ENCODE results near the gene TRAF7.

Gene TRAF7

DNA sequence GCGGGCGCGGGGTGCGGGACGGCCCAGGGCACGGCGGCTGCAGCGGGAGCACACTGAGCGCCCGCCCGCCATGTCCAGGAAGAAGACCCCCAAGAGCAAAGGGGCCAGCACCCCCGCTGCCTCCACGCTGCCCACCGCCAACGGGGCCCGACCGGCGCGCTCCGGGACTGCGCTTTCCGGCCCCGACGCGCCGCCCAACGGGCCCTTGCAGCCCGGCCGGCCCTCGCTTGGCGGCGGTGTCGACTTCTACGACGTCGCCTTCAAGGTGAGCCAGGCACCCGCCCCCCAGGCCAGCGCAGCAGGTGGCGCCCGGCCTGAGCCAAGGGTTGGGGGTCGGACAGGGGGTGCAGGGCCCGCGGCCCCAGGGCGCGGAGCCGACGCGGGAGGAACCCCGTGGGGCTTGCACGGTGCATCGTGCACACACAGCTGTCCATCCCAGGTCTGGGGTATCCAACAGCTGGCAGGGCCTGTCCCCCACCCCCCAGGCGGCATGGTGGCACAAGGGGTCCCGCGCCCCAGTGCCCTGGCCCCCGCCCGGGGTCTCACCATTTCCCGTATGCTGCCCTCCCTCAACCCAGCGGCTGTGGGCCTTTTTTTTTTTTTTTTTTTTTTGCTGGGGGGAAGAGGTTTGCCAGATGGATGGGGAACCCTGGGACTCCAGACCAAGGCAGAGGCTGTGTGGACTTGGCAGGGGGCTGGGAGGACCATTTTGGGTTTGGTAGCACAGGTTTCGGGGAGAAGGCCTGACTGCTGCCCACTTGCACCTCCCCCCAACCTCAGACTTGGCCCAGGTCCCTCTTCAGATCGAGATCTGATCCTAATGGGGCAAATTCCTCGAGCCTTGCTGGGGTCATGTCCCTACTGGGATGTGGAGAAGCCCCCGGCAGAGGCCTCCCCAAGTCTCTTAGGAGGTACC lies 6.6 kb upstream of the TRAF7 start:
- DNase-seq: no peak

DNA sequence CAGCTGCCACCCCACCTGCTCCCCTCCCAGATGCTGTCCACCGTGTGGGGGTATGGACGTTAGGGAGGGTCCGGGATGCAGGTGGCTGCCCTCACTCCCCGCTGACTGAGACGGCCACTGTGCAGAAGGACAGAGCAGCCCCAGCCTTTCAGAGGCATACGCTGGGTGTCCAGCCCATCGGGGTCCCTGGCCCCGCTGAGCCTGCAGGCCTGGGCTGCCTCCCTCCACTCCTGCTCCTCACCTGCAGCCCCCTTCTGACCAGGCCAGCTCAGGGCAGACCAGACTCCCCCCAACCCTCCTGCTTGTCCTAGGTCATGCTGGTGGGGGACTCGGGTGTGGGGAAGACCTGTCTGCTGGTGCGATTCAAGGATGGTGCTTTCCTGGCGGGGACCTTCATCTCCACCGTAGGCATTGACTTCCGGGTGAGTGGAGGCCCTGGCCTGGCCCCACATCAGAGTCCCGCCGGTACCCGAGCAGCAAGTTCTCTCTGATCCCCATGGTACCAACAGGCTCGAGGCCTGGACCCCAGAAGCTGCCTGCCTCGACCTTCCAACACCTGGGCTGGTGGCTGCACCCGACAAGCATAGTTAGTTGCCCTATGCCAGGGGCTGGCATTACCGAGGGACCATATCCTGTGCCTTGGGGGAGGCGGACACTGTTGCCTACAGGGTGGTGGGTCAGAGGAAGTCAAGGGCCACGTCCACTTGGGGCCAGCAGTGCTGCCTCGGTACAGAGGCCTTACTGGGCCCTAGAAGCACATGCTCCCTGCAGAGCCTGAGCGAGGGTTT lies 5.8 kb upstream of the TRAF7 start:
- peak; percentile 13 for DNase-seq

DNA sequence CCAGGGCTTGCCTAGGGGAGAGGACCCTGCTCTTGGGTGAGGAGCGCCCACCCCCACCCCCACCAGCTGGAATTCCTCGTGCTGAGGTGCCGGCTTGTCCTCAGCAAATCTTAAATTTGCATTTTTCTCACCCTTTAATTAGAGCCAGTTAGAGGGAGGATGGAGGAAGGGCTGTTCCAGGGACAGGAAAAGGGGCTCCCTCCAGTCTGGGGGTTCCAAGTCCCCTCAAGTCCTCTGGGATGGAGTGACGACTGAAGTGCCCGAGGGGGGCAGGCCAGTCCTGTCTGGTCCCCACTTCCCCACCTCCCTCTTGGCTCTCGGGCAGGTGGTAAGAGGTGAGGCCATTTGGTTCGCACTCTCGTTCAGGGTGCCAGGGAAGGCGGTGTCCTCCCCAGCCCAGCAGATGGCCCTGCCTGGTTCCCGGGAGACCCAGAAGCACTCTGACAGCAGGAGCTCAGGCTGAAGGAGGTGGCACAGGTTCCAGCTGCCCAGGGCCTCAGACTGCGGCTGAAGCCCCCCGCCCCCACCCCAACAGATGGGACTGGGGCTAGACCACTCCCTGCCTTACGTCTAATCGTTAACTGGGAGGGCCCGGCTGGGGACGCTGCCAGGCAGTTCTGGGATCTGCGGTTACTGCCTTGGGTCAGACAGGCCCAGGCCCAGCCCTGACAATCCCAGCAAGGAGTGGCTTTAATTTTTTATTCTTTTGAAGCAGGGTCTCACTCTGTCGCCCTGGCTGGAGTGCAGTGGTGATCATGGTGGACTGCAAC lies 5.0 kb upstream of the TRAF7 start:
- DNase-seq: peak; percentile 87

DNA sequence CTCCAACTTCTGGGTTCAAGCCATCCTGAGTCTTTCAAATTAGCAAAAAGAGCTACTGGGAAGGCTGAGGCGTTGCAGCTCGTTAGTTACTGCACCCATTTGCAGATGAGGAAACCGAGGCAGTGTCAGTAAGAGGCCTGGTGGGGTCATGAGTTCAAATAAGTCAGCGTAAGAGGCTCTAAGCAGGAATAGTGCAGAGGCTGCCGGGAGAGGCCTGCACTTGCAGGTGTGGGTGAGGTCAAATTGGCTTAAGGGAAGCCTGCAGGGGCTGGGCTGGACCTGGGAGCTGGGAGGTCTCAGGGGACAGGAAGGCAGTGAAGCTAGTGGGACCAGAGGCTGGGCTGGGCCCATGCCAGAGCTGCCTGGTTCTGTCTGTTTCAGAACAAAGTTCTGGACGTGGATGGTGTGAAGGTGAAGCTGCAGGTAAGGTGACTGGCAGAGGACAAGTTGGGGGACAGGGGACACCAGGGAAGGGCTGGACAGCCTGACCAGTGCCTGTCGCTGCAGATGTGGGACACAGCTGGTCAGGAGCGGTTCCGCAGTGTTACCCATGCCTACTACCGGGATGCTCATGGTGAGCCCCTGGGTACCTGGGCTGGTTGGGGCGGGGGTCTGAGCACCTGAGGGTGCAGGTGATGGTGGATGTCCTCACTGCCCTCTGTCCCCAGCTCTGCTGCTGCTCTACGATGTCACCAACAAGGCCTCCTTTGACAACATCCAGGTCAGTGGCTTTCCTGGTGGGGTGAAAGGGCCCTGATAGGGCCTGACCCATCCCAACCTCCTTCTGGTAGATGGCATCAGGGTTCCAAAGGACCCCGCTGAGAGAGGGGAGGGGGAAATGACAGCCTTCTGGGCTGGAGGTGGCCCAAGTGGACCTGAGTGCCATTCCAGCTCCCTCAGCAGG lies 4.1 kb upstream of the TRAF7 start:
- DNase-seq: peak; percentile 53

DNA sequence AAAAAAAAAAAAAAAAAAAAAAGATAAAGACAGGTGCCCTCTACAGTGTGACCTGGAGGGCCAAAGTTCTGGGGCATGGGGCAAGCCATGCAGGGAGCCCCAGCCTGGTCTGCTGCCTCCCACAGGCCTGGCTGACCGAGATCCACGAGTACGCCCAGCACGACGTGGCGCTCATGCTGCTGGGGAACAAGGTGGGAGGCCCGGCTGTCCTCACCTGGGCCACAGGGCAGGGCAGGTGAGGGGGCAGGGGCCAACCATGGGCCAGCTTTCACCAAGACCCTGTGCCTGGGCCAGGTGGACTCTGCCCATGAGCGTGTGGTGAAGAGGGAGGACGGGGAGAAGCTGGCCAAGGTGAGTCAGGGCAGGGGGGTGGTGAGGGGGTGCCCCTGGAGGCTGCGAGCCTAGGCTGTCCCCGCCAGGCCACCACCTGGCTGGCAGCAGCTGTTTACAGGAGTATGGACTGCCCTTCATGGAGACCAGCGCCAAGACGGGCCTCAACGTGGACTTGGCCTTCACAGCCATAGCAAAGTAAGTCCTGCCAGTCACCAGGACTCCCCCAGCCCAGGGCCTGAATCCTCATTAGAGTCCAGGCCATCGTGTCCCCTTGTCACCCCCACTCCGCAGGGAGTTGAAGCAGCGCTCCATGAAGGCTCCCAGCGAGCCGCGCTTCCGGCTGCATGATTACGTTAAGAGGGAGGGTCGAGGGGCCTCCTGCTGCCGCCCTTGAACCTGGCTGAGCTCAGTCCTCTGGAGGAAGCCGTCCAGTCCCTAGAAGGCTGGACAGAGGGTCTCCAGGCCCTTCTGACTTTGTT lies 2.7 kb upstream of the TRAF7 start:
- no peak for DNase-seq

DNA sequence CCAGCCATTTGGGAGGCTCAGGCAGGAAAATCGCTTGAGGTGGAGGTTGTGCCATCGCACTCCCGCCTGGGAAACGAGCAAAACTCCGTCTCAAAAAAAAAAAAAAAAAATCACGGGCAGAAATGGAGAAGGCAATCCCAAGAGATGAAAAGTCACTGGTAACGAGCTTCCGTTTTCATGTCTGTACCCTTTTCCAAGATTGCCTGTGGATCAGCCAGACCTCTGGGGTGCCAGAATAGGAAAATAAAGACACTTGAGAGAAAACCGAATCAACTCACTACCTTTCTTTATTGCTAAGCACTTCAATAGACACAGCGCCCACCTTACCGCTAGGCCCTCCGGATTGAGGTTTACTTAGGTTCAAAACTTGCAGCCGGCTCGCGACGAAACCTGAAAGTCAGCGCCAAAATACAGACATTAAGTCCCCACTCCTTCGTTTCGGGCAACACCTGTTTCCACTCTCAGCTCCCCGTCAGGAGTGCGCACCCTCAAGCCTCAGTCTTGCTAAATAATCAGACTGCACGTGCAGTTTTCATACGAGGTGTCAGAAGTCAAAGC lies 970 bp upstream of the TRAF7 start:
- DNase-seq: no peak

DNA sequence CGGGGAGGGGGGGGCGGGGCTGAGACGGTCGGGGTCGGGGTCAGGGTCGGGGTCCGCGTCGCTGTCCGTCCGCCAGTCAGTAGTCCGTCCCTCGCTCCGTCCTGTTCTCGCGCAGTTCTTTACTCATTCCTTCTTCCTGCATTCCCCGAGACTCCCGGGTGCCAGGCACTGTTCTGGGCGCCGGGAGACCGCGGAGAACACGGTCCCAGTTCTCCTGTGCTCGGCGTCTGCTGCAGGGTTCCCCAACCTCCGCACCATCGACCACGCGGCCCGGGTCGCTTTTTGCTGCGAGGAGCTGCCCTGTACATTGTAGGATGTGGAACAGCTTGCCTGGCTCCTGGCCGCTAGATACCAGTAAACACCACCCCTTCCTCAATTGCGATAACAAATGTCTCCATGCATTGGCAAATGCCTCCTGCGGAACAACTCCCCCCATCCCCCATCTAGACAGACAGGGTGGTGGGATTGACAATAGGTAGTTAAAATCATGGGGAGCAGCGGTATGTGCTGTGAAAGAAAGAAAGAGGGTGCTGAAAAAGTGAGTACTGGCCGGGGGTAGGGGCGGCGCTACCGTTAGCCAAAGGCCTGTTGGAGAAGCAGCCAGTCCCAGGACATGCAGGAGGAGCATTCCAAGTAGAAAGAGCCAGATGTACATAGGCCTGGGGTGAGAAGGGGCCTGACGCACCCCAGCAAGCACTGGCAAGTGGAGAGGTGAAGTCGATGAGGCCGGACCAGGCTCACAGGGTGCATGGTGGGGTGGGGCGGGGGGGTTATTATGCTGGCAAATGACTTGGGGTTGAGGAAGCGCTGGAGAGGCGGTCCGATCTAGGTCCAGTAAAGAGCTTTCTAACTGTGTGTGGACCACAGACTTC lies 631 bp downstream of the TRAF7 start:
- no peak for DNase-seq

DNA sequence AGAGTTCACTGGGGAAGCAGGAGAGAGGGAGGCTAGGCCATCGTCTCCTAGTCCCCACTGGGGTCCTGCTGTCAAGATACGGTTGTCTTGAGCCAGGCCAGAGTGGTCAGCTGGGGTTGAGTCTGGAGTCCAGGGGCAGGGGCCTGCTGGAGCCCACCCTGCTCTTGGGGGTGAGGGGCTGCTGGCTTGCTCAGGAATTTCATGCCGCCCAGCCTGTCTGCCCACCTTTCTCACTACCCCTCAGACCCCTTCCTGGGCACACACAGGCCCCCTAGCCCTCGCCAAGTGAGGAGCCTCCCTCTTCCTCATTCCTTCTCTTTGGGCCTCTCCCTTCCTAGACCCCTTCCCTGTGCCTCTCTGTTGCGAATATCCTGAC lies 1.3 kb downstream of the TRAF7 start:
- no peak for DNase-seq

DNA sequence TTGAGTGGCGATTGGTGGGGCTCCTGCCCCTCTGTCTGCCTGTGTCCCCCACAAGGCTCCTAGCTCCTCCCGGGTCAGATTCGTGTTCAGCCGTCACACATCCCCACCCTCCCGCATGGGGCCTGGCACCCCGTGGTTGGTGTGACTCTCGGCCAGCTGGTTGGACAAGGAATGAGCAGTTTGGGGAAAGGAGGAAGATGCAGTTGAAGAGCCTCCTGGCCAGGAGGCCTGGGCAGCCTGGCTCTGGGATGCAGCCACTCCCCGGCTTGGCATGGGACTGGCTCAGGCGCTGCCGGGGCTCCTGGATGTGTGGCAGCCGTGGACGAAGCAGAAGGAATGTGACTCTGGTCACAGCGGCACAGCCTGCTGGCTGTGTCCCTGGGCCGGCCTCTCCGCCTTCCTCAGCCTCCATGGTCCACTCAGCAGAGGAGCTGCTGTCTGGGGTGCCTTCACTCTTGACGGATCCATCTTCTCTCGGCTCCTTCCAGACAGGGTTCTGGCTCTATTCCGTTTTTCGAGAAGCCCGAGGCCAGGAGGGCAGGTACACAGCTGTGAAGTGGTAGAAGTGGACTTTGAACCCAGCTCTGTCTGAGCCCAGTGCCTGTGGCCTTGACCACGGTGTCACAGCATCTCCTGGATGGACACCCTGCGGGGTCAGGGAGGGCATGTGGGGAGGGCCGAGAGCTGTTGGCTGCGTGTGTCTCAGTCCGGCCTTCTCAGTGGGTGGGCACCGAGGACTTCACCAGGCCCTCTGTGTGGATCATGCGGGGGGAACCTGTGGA lies 2.1 kb downstream of the TRAF7 start:
- DNase-seq: no peak

DNA sequence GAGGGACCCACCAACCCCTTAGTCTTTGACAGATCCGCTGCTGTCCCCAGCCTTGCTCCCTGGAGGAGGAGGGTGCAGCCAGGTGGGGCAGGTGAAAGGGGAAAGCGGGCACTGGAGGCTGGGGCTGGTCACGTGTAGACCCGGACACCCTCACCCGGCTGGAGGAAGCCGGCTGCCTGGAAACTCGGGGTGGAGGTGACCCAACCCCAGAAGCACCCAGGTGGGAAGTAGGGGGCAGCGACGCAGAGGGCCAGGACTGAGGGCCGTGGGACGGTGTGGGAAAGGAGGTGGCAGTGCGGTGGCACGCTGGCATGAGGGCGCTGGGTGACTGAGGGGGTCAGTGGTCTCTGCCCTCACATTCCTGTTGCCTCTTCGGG lies 2.7 kb downstream of the TRAF7 start:
- no peak for DNase-seq

DNA sequence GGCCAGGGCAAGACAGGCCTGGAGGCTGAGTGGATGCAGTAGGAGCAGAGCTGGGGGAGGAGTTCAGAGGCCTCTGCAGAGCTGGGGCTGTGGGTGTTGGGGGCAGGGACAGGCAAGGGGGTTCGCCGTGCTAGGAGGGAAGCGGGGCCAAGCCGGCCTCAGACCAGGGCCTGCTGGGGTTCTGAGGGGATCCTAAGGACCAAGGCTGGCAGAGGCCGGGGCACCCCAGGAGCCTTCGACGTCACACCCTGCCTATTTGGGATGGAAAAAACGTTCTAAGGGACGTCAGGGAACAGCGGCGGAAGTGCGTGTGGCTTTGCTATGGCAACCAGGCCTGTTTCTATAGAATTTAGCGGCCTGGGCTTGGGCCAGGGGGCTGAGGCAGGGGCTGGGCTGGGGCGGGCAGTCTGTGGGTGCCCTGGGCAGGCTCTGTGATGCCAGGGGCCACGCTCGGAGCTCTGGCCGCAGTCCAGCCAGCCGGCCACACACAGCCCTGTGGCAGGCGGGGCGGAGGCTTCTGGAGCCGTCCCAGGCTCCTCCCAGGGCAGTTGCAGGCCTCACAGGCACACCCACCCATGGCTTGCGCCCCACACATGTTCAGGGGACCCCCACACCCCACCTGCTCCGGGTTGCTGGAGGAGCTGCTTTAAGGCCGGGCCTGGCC lies 3.7 kb downstream of the TRAF7 start:
- DNase-seq: no peak

DNA sequence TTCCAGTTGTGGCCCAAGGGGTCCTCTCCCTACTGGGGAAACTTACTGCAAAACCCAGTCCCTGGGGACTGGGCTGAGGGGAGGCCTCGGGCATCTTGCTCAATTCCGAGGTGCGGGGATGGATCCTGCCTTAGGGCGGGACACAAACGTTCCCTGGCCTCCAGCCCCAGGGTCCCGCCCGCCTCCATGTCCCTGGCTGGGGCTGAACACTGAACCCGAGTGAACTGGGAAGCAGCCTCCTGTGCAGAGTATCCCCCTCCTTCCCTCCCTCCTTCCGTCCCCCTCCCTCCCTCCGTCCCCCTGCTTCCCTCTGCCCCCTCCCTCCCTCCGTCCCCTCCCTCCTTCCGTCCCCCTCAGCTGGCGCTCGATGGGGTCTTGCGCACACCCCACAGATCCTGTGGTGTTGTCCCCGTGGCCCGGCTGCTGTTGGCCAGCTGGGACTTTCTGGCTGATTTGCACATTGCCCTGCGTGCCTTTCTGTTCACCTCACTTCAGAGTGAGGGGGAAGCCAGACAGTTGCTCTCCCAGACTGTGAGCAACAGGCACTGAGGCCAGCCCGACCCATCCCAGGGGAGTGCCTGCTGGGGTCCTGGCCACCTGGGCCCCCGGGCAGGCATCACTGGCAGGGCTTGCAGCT lies 5.5 kb downstream of the TRAF7 start:
- DNase-seq: no peak

DNA sequence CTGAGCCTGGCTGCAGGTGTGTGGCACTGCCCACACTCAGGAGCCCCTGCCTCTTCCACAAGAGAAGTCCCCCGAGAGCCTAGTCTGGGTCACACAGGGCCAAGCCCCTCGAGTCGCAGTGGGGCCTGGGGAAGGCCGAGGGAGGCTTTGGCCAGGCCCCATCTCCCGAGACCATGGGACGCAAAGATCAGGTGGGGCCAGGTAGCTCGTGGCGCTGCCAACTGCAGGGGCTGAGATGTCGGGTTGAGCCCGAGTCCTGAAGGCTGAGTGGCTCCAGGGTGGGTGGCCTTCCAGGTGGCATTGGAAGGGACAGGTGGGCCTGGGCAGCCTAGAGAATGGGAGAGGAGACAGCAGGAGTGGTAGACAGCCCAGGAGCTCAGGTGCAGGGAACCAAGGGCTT lies 6.3 kb downstream of the TRAF7 start:
- no peak for DNase-seq

DNA sequence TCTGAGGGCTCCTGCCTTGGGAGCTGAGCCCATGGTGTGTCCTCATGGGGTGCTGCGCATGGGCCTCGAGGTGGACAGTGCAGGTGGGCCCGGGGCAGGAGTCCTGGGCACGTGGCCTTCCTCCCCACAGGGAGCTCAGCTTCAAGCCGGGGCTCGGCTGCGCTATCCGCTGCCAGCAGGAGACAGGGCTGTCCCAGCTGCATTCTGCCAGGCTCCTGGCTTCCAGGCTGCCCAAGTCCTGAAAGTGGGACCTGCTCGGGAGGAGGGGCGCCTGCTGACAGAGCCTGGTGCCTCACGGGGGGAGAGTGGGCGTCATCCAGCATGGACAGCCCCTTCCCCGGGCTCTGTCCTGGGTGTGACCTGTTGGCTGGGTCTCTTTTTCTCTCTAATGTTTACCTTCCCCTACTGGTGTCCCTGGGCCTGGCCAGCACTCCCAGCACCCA lies 7.1 kb downstream of the TRAF7 start:
- no peak for DNase-seq

DNA sequence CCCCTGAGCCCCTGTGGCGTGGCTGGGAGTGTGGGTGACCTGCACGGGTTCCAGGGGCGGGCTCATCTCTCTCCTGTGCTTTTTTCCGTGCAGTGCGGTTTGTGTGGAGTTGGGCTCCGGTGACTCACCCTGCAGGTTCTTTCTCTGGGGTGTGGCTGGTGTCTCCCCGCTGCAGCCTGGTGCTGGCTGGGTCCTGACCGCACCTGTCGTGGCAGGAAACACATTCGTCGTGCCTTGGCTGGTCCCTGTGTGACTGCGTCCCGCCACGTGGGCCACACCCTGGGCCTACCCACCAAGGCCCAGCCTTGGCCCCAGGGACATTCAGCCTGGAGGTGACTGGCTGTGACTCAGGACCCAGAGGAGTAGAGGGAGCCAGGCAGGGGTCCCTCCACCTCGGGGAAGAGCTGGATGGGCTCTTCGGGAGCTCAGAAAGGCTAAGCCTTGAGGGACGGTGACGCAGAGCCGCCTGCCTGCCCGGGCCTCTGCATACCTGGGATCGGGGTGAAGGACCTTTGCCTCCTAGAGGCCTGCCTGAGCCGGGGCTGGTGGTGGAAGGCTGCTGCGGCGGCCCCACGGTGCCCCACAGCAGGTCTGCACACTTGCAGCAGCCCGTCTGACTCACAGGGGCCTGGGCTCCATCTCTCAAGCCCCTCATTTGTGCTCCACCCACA lies 7.8 kb downstream of the TRAF7 start:
- DNase-seq: no peak

DNA sequence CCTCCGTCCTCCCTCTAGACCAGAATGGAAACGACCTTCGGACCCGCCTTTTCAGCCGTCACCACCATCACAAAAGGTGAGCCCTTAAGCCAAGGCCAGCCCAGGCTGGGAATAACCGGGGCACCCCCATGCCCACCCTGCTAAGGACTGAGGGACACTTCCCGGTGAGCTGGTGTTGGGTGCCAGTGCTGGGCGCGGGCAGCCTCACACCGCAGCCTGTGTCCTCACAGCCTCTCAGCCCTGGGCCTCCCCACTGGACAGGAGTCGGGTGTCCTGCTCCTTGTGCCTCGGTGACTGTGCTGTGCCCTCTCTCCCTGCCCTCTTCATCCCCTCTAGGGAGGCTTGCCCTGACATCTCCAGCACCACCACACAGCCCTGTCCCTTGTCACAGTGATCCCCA lies 10.3 kb downstream of the TRAF7 start:
- DNase-seq: no peak

DNA sequence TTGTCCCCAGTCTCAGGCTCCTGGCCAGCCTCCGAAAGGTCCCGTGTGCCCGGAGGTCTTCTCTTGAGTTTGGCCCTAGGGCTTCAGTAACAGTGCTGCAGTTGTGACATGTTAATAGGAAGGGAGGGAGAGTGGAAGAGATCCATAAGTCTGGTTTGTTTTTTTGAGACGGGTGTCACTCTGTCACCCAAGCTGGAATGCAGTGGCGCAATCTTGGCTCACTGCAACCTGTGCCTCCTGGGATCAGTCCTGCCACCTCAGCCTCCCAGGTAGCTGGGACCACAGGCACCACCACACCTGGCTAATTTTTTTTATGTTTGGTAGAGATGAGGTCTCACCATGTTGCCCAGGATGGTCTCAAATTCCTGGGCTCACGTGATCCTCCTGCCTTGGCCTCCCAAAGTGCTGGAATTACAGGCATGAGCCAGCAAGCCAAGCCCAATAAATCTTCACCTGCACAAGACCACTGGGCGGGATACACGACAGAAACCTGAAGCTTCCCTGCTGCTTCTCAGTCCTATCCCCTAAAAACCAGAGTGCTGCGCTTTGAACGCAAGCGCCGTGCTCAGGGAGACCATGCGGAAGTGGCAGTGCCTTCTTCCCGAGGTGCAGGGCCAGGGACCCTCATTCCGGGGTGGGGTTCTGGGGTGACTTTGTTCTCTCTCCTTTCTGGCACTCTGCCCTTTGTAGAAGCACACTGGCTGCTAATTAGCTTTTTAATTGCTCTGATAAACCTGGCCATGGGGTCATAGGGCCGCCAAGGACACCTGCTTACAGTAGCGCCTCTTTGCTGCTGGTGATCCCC lies 10.9 kb downstream of the TRAF7 start:
- DNase-seq: no peak
